NB4 (cell line): ENCODE results near the gene ACBD6.

Experiments
- MAX ChIP-seq: IDR thresholded peaks from 2 replicates; pipeline ENCODE4 v1.6.1; 2011; ENCODE audit warnings: low read depth, low read length
- MYC ChIP-seq: IDR thresholded peaks from 2 replicates; pipeline ENCODE4 v1.6.1; 2011; ENCODE audit warnings: low read depth, low read length
- POLR2A ChIP-seq: IDR thresholded peaks from 2 replicates; pipeline ENCODE4 v1.6.1; 2011; ENCODE audit warnings: mild to moderate bottlenecking; ENCODE audit not compliant: insufficient read length; ENCODE audit errors: extremely low read depth
- TF ChIP-seq, protein P1 (sequence below): IDR thresholded peaks from one replicate; pipeline ENCODE4 v1.5.1; 2012; ENCODE audit warnings: low read depth, low read length

- TF ChIP-seq, protein P1, sequence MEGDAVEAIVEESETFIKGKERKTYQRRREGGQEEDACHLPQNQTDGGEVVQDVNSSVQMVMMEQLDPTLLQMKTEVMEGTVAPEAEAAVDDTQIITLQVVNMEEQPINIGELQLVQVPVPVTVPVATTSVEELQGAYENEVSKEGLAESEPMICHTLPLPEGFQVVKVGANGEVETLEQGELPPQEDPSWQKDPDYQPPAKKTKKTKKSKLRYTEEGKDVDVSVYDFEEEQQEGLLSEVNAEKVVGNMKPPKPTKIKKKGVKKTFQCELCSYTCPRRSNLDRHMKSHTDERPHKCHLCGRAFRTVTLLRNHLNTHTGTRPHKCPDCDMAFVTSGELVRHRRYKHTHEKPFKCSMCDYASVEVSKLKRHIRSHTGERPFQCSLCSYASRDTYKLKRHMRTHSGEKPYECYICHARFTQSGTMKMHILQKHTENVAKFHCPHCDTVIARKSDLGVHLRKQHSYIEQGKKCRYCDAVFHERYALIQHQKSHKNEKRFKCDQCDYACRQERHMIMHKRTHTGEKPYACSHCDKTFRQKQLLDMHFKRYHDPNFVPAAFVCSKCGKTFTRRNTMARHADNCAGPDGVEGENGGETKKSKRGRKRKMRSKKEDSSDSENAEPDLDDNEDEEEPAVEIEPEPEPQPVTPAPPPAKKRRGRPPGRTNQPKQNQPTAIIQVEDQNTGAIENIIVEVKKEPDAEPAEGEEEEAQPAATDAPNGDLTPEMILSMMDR, result no peak
- TF ChIP-seq MYC (no peak), MAX (no peak), POLR2A (no peak)
Measured at GRCh38 chr1:180372728-180373127, 129.6 kb downstream of the ACBD6 start.
